GM21515 (cell line): ENCODE measurements around the gene GHRH.

ENCODE experiments used
- ATAC-seq: cut with Tn5 transposase; IDR thresholded peaks from one replicate; pipeline ENCODE4 v1.9.1; 2021; ENCODE audit not compliant: unreplicated experiment

GHRH gene

GRCh38 chr20:37261714-37262113 is at the start of gene GHRH:
Gene GHRH (minus strand): TSS chr20:37261814. CDS start chr20:37256889, 4,925 bp downstream.
- ATAC-seq: no peak

GRCh38 chr20:37310951-37311350 is 49.3 kb upstream of the GHRH start:
- no peak for ATAC-seq

- ATAC-seq: no peak
Observed at GRCh38 chr20:37309936-37310590, 48.4 kb upstream of the GHRH start.

- ATAC-seq: no peak
Observed at GRCh38 chr20:37309290-37309689, 47.7 kb upstream of the GHRH start.

GRCh38 chr20:37308086-37309050 is 46.8 kb upstream of the GHRH start:
- ATAC-seq: peak; percentile 85

GRCh38 chr20:37305839-37306238 is 44.2 kb upstream of the GHRH start:
- no peak for ATAC-seq

- ATAC-seq: no peak
Observed at GRCh38 chr20:37305079-37305478, 43.5 kb upstream of the GHRH start.

- ATAC-seq: no peak
Observed at GRCh38 chr20:37303637-37304036, 42.0 kb upstream of the GHRH start.

- ATAC-seq: no peak
Observed at GRCh38 chr20:37302981-37303380, 41.4 kb upstream of the GHRH start.

GRCh38 chr20:37301558-37301957 is 39.9 kb upstream of the GHRH start:
- ATAC-seq: no peak

- ATAC-seq: no peak
Observed at GRCh38 chr20:37301120-37301519, 39.5 kb upstream of the GHRH start.

- ATAC-seq: no peak
Observed at GRCh38 chr20:37299718-37300528, 38.3 kb upstream of the GHRH start.

GRCh38 chr20:37298190-37298939 is 36.8 kb upstream of the GHRH start:
- ATAC-seq: no peak

- no peak for ATAC-seq
Observed at GRCh38 chr20:37297066-37297736, 35.6 kb upstream of the GHRH start.

- ATAC-seq: no peak
Observed at GRCh38 chr20:37296371-37296770, 34.8 kb upstream of the GHRH start.

GRCh38 chr20:37295595-37295994 is 34.0 kb upstream of the GHRH start:
- no peak for ATAC-seq

- ATAC-seq: no peak
Observed at GRCh38 chr20:37295001-37295400, 33.4 kb upstream of the GHRH start.

GRCh38 chr20:37294262-37294981 is 32.8 kb upstream of the GHRH start:
- no peak for ATAC-seq

GRCh38 chr20:37293301-37293943 is 31.8 kb upstream of the GHRH start:
- no peak for ATAC-seq
